Nephron (organoid): Measurements from ENCODE around the gene GNPTAB.
"Not testable (repeated sequence)": the region's sequence is repeated elsewhere in the genome, so short reads cannot be mapped to it uniquely, and the experiment has no call there.

Experiments
- H3K27ac Mint-ChIP-seq, 3 experiments: 2 replicates each; pipeline ENCODE4 v1.8.0; 2020; ENCODE audit warnings: mixed read lengths in 3 of 3, mild to moderate bottlenecking in 2 of 3, moderate library complexity in 1 of 3
- H3K27me3 Mint-ChIP-seq: 2 replicates; pipeline ENCODE4 v1.8.0; 2021; ENCODE audit warnings: low read depth, mild to moderate bottlenecking, moderate library complexity, mixed read lengths
- H3K36me3 Mint-ChIP-seq: 2 replicates; pipeline ENCODE4 v1.8.0; 2020; ENCODE audit warnings: low read depth, mixed read lengths
- H3K4me1 Mint-ChIP-seq: 2 replicates; pipeline ENCODE4 v1.8.0; 2020; ENCODE audit warnings: mixed read lengths
- H3K4me3 Mint-ChIP-seq, 3 experiments: 2 replicates each; pipeline ENCODE4 v1.8.0; 2020; ENCODE audit warnings: mild to moderate bottlenecking in 3 of 3, mixed read lengths in 3 of 3, moderate library complexity in 2 of 3
- H3K9me3 Mint-ChIP-seq: 2 replicates; pipeline ENCODE4 v1.8.0; 2020; ENCODE audit warnings: mixed read lengths
- TF ChIP-seq, protein P1 (sequence below), 3 experiments: fragments of 200-600 bp; sonication (generic); IDR thresholded peaks; one replicate each; pipeline ENCODE4 v1.5.0; 2021; ENCODE audit warnings: antibody characterized with exemption in 3 of 3; ENCODE audit not compliant: unreplicated experiment in 3 of 3

GNPTAB gene

DNA sequence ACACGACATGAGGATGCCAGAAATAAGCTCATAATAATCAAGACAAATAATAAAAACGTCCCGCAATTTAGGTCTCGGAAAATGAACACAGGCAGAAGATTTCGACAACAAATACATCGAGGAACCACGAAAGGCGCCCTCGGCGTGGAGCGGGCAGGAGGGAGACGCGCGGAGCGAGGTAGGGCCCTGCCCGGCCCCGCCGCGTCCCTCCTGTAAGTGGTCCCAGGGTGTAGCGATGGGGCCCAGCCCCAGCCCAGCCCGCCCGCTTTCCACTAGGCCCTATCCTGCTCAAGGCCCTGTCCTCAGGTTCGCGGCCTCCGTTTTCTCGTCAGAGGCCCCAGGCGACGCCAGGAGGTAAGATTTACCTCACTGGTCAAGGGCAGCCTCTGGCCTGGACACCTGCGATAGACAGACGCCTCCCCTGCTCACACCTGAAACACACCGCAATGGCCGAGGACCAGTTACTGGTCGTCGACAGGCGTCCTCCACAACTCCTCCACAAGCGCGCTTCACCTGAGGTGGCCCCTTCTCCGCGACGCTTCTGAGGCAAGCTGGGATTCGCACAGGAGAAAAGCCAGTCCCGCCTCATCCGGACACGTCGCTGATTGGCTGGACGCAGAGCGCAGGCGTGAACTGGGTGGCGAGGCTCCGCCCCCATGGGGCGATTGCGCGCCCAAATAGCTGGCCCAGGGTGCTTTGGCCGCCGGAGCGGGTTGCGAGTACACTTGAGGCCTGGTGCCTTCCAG is 91.7 kb downstream of the GNPTAB start, which contains the start of gene SYCP3:
TSS of gene SYCP3 (minus strand) at position 543 of the 746 bp plus-strand sequence. CDS start 1,527 bp downstream, outside the sequence.
- no peak within 1 kb of the TSS for H3K4me3 Mint-ChIP-seq
- no peak within 1 kb of the TSS for H3K27ac Mint-ChIP-seq
- H3K4me1 Mint-ChIP-seq: peaks cover 15% of the 10 kb centered on the region
- H3K36me3 Mint-ChIP-seq: peaks cover 34% of the 10 kb centered on the region
- no peaks in the 10 kb centered on the region for H3K27me3 Mint-ChIP-seq
- TF ChIP-seq, protein P1, sequence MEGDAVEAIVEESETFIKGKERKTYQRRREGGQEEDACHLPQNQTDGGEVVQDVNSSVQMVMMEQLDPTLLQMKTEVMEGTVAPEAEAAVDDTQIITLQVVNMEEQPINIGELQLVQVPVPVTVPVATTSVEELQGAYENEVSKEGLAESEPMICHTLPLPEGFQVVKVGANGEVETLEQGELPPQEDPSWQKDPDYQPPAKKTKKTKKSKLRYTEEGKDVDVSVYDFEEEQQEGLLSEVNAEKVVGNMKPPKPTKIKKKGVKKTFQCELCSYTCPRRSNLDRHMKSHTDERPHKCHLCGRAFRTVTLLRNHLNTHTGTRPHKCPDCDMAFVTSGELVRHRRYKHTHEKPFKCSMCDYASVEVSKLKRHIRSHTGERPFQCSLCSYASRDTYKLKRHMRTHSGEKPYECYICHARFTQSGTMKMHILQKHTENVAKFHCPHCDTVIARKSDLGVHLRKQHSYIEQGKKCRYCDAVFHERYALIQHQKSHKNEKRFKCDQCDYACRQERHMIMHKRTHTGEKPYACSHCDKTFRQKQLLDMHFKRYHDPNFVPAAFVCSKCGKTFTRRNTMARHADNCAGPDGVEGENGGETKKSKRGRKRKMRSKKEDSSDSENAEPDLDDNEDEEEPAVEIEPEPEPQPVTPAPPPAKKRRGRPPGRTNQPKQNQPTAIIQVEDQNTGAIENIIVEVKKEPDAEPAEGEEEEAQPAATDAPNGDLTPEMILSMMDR (IDR thresholded peaks at IDR 0.05; ENCODE audit: unreplicated experiment in 3 of 3): no peak
- H3K9me3 Mint-ChIP-seq: no peaks in the 10 kb centered on the region

DNA sequence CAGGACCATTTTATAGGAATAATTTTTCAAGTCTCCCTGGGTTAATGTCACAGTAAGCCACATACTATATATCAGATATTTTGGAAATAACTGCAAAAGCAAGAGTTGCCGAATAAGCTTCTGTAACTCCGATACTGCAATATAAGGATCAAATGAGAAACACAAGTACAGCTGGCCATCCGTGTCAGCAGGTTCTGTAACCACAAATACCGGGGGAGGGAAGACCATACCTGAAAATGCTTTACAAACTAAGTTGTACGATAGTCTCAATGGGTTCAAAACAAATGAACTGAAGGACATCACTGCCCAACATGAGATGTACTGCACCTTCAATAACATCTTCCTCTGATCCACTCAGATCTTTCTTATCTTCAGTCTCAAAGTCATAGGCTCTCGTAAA is 93.3 kb downstream of the GNPTAB start:
- no peaks in the 10 kb centered on the region for H3K9me3 Mint-ChIP-seq
- H3K4me1 Mint-ChIP-seq: peaks cover 3% of the 10 kb centered on the region
- TF ChIP-seq, protein P1 (IDR thresholded peaks at IDR 0.05; ENCODE audit: unreplicated experiment in 3 of 3): no peak
- no peaks in the 10 kb centered on the region for H3K27me3 Mint-ChIP-seq
- peaks cover 30% of the 10 kb centered on the region for H3K36me3 Mint-ChIP-seq
- H3K27ac Mint-ChIP-seq: no peak overlapping the region
- no peak overlapping the region for H3K4me3 Mint-ChIP-seq

DNA sequence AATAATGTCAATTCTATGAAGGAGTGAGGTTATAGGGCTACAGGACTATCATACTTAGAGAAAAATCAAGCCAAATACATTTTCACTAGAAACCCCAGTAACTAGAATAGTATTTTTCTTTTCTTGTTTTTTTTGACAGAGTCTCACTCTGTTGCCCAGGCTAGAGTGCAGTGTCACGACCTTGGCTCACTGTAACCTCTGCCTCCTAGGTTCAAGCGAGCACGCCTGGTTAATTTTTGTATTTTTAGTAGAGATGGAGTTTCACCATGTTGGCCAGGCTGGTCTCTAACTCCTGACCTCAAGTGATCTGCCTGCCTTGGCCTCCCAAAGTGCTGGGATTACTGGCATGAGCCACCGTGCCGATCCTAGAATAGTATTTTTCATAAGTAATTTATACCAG is 96.3 kb downstream of the GNPTAB start:
- H3K36me3 Mint-ChIP-seq: peaks cover 28% of the 10 kb centered on the region
- H3K9me3 Mint-ChIP-seq, H3K27me3 Mint-ChIP-seq, H3K4me1 Mint-ChIP-seq, H3K27ac Mint-ChIP-seq, H3K4me3 Mint-ChIP-seq: not testable (repeated sequence)

DNA sequence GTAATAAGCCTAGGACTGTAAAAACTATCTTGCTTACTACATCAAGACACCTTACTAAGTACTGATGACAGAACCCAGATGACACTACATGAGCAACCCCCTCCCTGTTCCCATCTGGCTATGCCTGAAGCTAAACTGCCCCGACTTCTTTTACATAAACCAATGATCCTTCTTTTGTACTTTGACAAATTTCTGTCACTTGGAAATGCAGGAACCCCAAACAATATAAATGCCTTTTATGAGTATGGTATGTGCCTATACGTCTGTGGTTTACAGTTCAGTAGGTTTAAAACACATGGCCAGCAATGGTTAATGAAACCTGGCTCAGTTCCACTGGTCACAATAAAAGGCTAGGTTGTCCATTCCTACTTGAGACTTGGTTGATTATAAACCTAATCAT is 97.6 kb downstream of the GNPTAB start:
- TF ChIP-seq, protein P1 (IDR thresholded peaks at IDR 0.05; ENCODE audit: unreplicated experiment in 3 of 3): no peak
- H3K27ac Mint-ChIP-seq: peak overlapping the region; percentile 66 to 80 (median 70)
- H3K4me3 Mint-ChIP-seq: no peak overlapping the region
- no peaks in the 10 kb centered on the region for H3K4me1 Mint-ChIP-seq
- no peaks in the 10 kb centered on the region for H3K27me3 Mint-ChIP-seq
- H3K36me3 Mint-ChIP-seq: peaks cover 31% of the 10 kb centered on the region
- H3K9me3 Mint-ChIP-seq: no peaks in the 10 kb centered on the region

DNA sequence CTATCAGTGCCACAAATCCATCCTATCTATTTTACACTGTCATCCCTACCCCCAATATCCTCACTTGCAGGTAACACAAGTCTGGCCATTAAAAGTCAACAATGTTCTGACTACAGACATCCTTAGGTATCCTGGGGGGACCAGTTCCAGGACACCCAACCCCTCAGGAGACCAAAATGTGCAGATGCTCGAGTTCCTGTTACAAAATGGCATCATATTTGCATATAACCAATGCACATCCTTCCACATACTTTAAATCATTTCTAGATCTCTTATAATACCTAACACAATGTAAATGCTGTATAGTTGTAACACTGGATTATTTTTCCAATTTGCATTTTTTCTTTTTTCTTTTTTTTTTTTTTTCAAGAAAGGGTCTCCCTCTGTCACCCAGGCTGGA is 98.4 kb downstream of the GNPTAB start:
- H3K9me3 Mint-ChIP-seq: no peaks in the 10 kb centered on the region
- no peaks in the 10 kb centered on the region for H3K27me3 Mint-ChIP-seq
- TF ChIP-seq, protein P1 (IDR thresholded peaks at IDR 0.05; ENCODE audit: unreplicated experiment in 3 of 3): no peak
- peaks cover 26% of the 10 kb centered on the region for H3K36me3 Mint-ChIP-seq
- H3K27ac Mint-ChIP-seq: no peak overlapping the region
- H3K4me1 Mint-ChIP-seq: no peaks in the 10 kb centered on the region
- no peak overlapping the region for H3K4me3 Mint-ChIP-seq

DNA sequence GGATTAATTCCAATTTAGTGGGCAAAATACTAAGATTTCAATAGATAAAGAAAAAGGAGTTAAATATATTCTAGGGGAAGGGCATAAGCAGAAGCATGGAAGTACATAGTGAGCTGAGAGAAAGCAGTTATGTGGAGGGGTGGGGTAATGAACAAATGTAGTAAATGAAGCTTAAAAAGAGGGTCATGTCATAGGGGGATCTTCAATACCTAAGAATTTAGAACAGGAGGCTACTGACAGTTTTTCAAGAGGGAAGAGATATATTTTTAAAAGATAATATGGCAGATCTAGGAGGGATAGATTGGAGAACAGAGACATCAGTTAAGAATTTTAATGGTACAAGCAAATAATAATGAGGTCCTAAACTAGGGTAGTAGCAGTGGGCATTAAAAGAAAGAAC is 100.9 kb downstream of the GNPTAB start:
- Mint-ChIP-seq H3K27ac (no peak overlapping the region), H3K9me3 (no peaks in the 10 kb centered on the region), H3K4me3 (no peak overlapping the region), H3K27me3 (no peaks in the 10 kb centered on the region), H3K4me1 (no peaks in the 10 kb centered on the region), H3K36me3 (peaks cover 35% of the 10 kb centered on the region)
- TF ChIP-seq, protein P1 (IDR thresholded peaks at IDR 0.05; ENCODE audit: unreplicated experiment in 3 of 3): no peak
